PC-9 (cell line): ENCODE data around the gene LEUTX. TPM values are rescaled to one million over a fixed set of nuclear protein-coding genes. Genes with fewer than 3 reads are reported as not detected.

Experiments
- BruUV-seq: library from RNA; stranded (reverse); fragments of 400-500 nt; replicated peaks from 2 replicates; lab custom pipeline; 2021; lab: Mats Ljungman, UMichigan
- CTCF ChIA-PET: fragments of 300-600 bp; sonication (Branson Sonifier 250); formaldehyde crosslinking; loops from one replicate; lab custom pipeline; 2022; ENCODE audit warnings: antibody characterized with exemption; lab: Charles Lee
- POLR2A ChIA-PET: fragments of 300-600 bp; sonication (Branson Sonifier 250); formaldehyde crosslinking; loops from one replicate; lab custom pipeline; 2022; ENCODE audit warnings: antibody characterized with exemption; ENCODE audit not compliant: unreplicated experiment; lab: Charles Lee
- DNase-seq, 2 experiments: peaks; one replicate each; pipeline versions ENCODE4 v3.0.0 to v3.0.0-alpha.2; 2015 to 2022; ENCODE audit warnings: mixed read lengths in 1 of 2
- H2AFZ ChIP-seq: fragments of 200-600 bp; sonication (generic); 2 replicates; pipeline ENCODE4 v1.8.1; 2017; ENCODE audit warnings: antibody characterized with exemption
- H3F3A ChIP-seq: fragments of 200-600 bp; sonication (generic); 2 replicates; pipeline ENCODE4 v1.8.1; 2017; ENCODE audit warnings: antibody characterized with exemption, mild to moderate bottlenecking, low read depth; ENCODE audit not compliant: insufficient read depth
- H3K27ac ChIP-seq: fragments of 200-600 bp; sonication (generic); 2 replicates; pipeline ENCODE4 v1.6.1; 2016; ENCODE audit warnings: mixed run types
- H3K27me3 ChIP-seq: fragments of 200-600 bp; sonication (generic); 2 replicates; pipeline ENCODE4 v1.6.1; 2016; ENCODE audit warnings: low read depth, mixed run types; ENCODE audit not compliant: insufficient read depth
- H3K36me3 ChIP-seq: fragments of 200-600 bp; sonication (generic); 2 replicates; pipeline ENCODE4 v1.6.1; 2016; ENCODE audit warnings: low read depth, mixed run types
- H3K4me1 ChIP-seq: fragments of 200-600 bp; sonication (generic); replicated peaks from 2 replicates; pipeline ENCODE4 v1.6.1; 2016; ENCODE audit warnings: mixed run types; ENCODE audit not compliant: insufficient read depth
- H3K4me2 ChIP-seq: fragments of 200-600 bp; sonication (generic); 2 replicates; pipeline ENCODE4 v1.6.1; 2017; ENCODE audit warnings: mixed run types
- H3K4me3 ChIP-seq: fragments of 200-600 bp; sonication (generic); 2 replicates; pipeline ENCODE4 v1.6.1; 2016; ENCODE audit warnings: mixed run types
- H3K79me2 ChIP-seq: fragments of 200-600 bp; sonication (generic); 2 replicates; pipeline ENCODE4 v1.6.1; 2017; ENCODE audit warnings: low read depth, mixed run types
- H3K9me2 ChIP-seq: fragments of 200-600 bp; sonication (generic); 2 replicates; pipeline ENCODE4 v1.8.1; 2017; ENCODE audit warnings: mild to moderate bottlenecking; ENCODE audit not compliant: insufficient read depth
- H3K9me3 ChIP-seq: fragments of 200-600 bp; sonication (generic); 2 replicates; pipeline ENCODE4 v1.8.1; 2016; ENCODE audit warnings: low read depth; ENCODE audit not compliant: insufficient read depth
- H4K20me1 ChIP-seq: fragments of 200-600 bp; sonication (generic); 2 replicates; pipeline ENCODE4 v1.8.1; 2017; ENCODE audit not compliant: insufficient read depth
- EZH2 ChIP-seq: fragments of 200-600 bp; sonication (generic); IDR thresholded peaks from 2 replicates; pipeline ENCODE4 v1.8.0; 2017; ENCODE audit warnings: antibody characterized with exemption, low read depth
- intact Hi-C: fragments of 100-400 bp; cut with micrococcal nuclease; formaldehyde crosslinking; loops from one replicate; pipeline ENCODE4 v1.10.0; 2022; ENCODE audit not compliant: unreplicated experiment
- total RNA-seq: library from RNA; stranded (reverse); gene quantifications from 2 replicates; pipeline ENCODE4 v1.2.3, GENCODE V29; 2021
- TF ChIP-seq, protein P1 (sequence below): fragments of 200-600 bp; sonication (generic); conservative IDR thresholded peaks from 2 replicates; pipeline ENCODE4 v1.6.1; 2017; ENCODE audit warnings: mixed run types, antibody characterized with exemption, mild to moderate bottlenecking, moderate library complexity

LEUTX gene
- total RNA-seq, 1 experiment from 2014 or later, result not detected

DNA sequence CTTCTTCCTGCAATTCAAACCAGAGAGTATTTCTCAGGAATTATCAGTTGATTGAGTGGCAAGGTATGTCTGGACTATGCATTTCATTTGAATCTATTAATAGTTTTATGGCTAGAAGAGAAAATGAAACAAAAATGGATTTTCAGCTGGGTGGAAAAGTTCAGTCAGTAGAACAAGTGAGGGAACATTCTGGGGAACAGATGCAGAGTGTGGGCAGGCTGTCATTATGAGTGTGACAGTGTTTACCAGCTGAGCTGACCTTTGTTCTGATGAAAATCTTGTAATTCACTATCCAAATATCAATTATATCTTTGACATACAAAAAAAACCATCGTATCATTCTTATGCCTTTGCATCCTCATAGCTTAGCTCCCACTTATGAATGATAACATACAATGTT is 38.3 kb upstream of the LEUTX start:
- Histone ChIP-seq H3K79me2 (no peaks in the 10 kb centered on the region), H3K4me1 (no peaks in the 10 kb centered on the region), H3F3A (no peaks in the 10 kb centered on the region), H2AFZ (no peak overlapping the region), H3K9me2 (no peaks in the 10 kb centered on the region), H4K20me1 (no peaks in the 10 kb centered on the region), H3K4me2 (no peak overlapping the region), H3K4me3 (no peak overlapping the region), H3K36me3 (no peaks in the 10 kb centered on the region), H3K27me3 (peaks cover 66% of the 10 kb centered on the region), H3K27ac (no peak overlapping the region), H3K9me3 (no peaks in the 10 kb centered on the region)
- POLR2A ChIA-PET, result no interaction called here
- CTCF ChIA-PET, result no interaction called here
- no peak for TF ChIP-seq EZH2
- TF ChIP-seq, protein P1, sequence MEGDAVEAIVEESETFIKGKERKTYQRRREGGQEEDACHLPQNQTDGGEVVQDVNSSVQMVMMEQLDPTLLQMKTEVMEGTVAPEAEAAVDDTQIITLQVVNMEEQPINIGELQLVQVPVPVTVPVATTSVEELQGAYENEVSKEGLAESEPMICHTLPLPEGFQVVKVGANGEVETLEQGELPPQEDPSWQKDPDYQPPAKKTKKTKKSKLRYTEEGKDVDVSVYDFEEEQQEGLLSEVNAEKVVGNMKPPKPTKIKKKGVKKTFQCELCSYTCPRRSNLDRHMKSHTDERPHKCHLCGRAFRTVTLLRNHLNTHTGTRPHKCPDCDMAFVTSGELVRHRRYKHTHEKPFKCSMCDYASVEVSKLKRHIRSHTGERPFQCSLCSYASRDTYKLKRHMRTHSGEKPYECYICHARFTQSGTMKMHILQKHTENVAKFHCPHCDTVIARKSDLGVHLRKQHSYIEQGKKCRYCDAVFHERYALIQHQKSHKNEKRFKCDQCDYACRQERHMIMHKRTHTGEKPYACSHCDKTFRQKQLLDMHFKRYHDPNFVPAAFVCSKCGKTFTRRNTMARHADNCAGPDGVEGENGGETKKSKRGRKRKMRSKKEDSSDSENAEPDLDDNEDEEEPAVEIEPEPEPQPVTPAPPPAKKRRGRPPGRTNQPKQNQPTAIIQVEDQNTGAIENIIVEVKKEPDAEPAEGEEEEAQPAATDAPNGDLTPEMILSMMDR, result no peak
- intact Hi-C loops, result no loop called here
- BruUV-seq, result no TSS peak
- no peak for DNase-seq

DNA sequence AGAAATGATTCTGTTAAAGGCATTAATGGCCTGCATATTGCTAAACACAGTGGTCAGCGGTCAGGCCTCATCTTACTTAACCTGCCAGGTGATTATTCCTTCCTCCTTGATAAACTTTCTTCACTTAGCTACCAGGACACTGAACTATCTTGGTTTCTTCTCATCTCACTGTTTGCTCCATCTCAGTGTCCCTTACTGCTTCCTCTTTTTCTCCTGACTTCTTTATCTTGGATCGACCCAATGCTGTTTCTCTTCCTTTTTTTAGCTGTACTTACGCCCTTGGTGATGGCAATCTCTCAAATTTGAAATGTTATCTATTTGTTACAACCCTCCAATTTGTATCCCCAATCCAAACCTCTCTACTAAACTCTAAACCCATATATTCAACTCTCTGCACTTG is 33.0 kb upstream of the LEUTX start:
- no peaks in the 10 kb centered on the region for H3K4me1 ChIP-seq
- intact Hi-C loops, result no loop called here
- no peaks in the 10 kb centered on the region for H3K79me2 ChIP-seq
- no peak overlapping the region for H3K4me3 ChIP-seq
- H3K9me3 ChIP-seq, result no peaks in the 10 kb centered on the region
- BruUV-seq, result no TSS peak
- ChIA-PET CTCF (no interaction called here), POLR2A (no interaction called here)
- no peak for DNase-seq
- H3K27ac ChIP-seq, result no peak overlapping the region
- H4K20me1 ChIP-seq, result no peaks in the 10 kb centered on the region
- H3K4me2 ChIP-seq, result no peak overlapping the region
- H3K27me3 ChIP-seq, result peaks cover 33% of the 10 kb centered on the region
- TF ChIP-seq, protein P1, result no peak
- TF ChIP-seq EZH2, result no peak
- no peaks in the 10 kb centered on the region for H3K9me2 ChIP-seq
- H3K36me3 ChIP-seq, result no peaks in the 10 kb centered on the region
- H2AFZ ChIP-seq, result no peak overlapping the region
- H3F3A ChIP-seq, result no peaks in the 10 kb centered on the region

DNA sequence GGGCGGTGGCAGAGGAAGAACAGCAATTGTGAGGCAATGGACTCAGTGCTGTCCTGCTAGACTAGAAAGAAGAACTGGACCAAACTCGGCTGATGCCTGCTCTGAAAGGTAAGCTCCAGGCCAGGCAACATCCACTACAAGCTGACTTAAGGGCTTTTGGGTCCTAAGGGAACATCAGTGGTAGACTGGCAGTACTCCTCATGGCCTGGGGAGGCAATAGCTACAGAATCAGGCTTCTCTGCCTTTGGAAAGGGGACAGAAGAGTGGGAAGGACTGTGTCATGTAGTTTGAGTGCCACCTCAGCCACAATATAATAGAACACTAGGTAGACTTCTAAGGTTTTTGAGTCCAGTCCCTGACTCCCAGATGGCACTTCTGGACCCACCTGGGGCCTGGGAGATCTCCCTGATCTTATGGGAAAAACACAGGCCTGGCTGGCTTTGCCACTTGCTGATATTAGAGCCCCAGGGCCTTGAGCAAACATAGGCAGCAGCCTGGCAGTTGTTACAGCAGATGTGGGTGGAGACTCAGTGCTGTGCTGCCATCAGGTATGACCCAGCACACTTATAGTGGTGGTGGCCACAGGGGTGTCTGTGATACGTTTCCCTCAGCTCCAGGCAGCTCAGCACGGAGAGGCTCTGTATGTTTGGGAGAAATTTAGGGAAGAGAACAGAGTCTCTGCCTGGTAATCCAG is 31.7 kb upstream of the LEUTX start:
- Histone ChIP-seq H3K4me1 (no peaks in the 10 kb centered on the region), H3K27me3 (peaks cover 42% of the 10 kb centered on the region), H3K4me2 (no peak overlapping the region), H3K9me3 (no peaks in the 10 kb centered on the region), H3K4me3 (no peak overlapping the region), H3K36me3 (no peaks in the 10 kb centered on the region), H3K27ac (no peak overlapping the region), H3F3A (no peaks in the 10 kb centered on the region), H2AFZ (no peak overlapping the region), H3K9me2 (no peaks in the 10 kb centered on the region), H3K79me2 (no peaks in the 10 kb centered on the region), H4K20me1 (no peaks in the 10 kb centered on the region)
- no peak for DNase-seq
- TF ChIP-seq, protein P1, result no peak
- TF ChIP-seq EZH2, result no peak
- ChIA-PET CTCF (no interaction called here), POLR2A (no interaction called here)
- no TSS peak for BruUV-seq
- intact Hi-C loops, result no loop called here
